ENCODE data around the gene JAK1. TPM values are rescaled to one million over a fixed set of nuclear protein-coding genes. Genes with fewer than 3 reads are reported as not detected.
"Not testable (repeated sequence)": the region's sequence is repeated elsewhere in the genome, so short reads cannot be mapped to it uniquely, and the experiment has no call there.

JAK1 gene
- total RNA-seq, 2 donors from 2014 or later: 90.3 to 122 TPM

- no peaks in the 10 kb centered on the region for H3K27me3 ChIP-seq
- H3K4me1 ChIP-seq: peaks cover 0 to 49% of the 10 kb centered on the region in 2 donors
- H3K9me3 ChIP-seq: no peaks in the 10 kb centered on the region
- no peak overlapping the region for H3K4me3 ChIP-seq
- H3K27ac ChIP-seq: no peak overlapping the region
- no peak for DNase-seq (ENCODE audit: low spot score)
- no peaks in the 10 kb centered on the region for H3K36me3 ChIP-seq
- TF ChIP-seq CTCF (IDR thresholded peaks at IDR 0.05): no peak
These were observed 44.0 kb downstream of the JAK1 start for GRCh38 chr1:64922336-64922735.

- TF ChIP-seq CTCF (IDR thresholded peaks at IDR 0.05): no peak
- H3K9me3 ChIP-seq: no peaks in the 10 kb centered on the region
- DNase-seq (ENCODE audit: low spot score): no peak
- no peaks in the 10 kb centered on the region for H3K36me3 ChIP-seq
- peaks cover 0 to 53% of the 10 kb centered on the region in 2 donors for H3K4me1 ChIP-seq
- no peak overlapping the region for H3K4me3 ChIP-seq
- no peak overlapping the region for H3K27ac ChIP-seq
- H3K27me3 ChIP-seq: no peaks in the 10 kb centered on the region
These were observed 44.6 kb downstream of the JAK1 start for GRCh38 chr1:64921771-64922170.

- no peaks in the 10 kb centered on the region for H3K27me3 ChIP-seq
- no peak overlapping the region for H3K4me3 ChIP-seq
- H3K36me3 ChIP-seq: no peaks in the 10 kb centered on the region
- no peak for TF ChIP-seq CTCF (IDR thresholded peaks at IDR 0.05)
- peaks cover 0 to 60% of the 10 kb centered on the region in 2 donors for H3K4me1 ChIP-seq
- H3K27ac ChIP-seq: no peak overlapping the region
- DNase-seq (ENCODE audit: low spot score): no peak
- no peaks in the 10 kb centered on the region for H3K9me3 ChIP-seq
These were observed 45.3 kb downstream of the JAK1 start for GRCh38 chr1:64920941-64921589.

GRCh38 chr1:64919120-64919519 is 47.2 kb downstream of the JAK1 start:
- peaks cover 0 to 65% of the 10 kb centered on the region in 2 donors for H3K4me1 ChIP-seq
- H3K27ac ChIP-seq; H3K27me3 ChIP-seq; H3K9me3 ChIP-seq; H3K36me3 ChIP-seq; H3K4me3 ChIP-seq; DNase-seq (ENCODE audit: low spot score): not testable (repeated sequence)

- peak overlapping the region; percentile 57 to 67 for H3K27ac ChIP-seq
- no peaks in the 10 kb centered on the region for H3K9me3 ChIP-seq
- H3K36me3 ChIP-seq: no peaks in the 10 kb centered on the region
These were observed 48.4 kb downstream of the JAK1 start for GRCh38 chr1:64917907-64918306.

GRCh38 chr1:64917328-64917861 is 49.0 kb downstream of the JAK1 start:
- H3K9me3 ChIP-seq: no peaks in the 10 kb centered on the region
- no peak for TF ChIP-seq CTCF (IDR thresholded peaks at IDR 0.05)
- peak overlapping the region; percentile 57 to 67 for H3K27ac ChIP-seq
- H3K4me3 ChIP-seq: no peak overlapping the region
- peaks cover 0 to 76% of the 10 kb centered on the region in 2 donors for H3K4me1 ChIP-seq
- DNase-seq (ENCODE audit: low spot score): peak; percentile 87
- no peaks in the 10 kb centered on the region for H3K36me3 ChIP-seq
- no peaks in the 10 kb centered on the region for H3K27me3 ChIP-seq

More at GRCh38 chr1:64917907-64918306, 48.4 kb downstream of the JAK1 start:
- no peaks in the 10 kb centered on the region for H3K27me3 ChIP-seq
- peaks cover 0 to 75% of the 10 kb centered on the region in 2 donors for H3K4me1 ChIP-seq
- DNase-seq (ENCODE audit: low spot score): no peak
- H3K4me3 ChIP-seq: no peak overlapping the region
- no peak for TF ChIP-seq CTCF (IDR thresholded peaks at IDR 0.05)

Data from right atrium auricular region (tissue), 2 donors.